Measurements from ENCODE around the gene PDGFD.
"Not testable (repeated sequence)": the region's sequence is repeated elsewhere in the genome, so short reads cannot be mapped to it uniquely, and the experiment has no call there.

Gene PDGFD

GRCh38 chr11:104054911-104055529, 108.9 kb downstream of the PDGFD start:
- DNase-seq (ENCODE audit: low spot score): no peak

- DNase-seq (ENCODE audit: low spot score): no peak
These were observed 110.0 kb downstream of the PDGFD start for GRCh38 chr11:104053743-104054478.

- no peak for DNase-seq (ENCODE audit: low spot score)
These were observed 112.2 kb downstream of the PDGFD start for GRCh38 chr11:104051778-104052177.

- DNase-seq (ENCODE audit: low spot score): no peak
These were observed 114.8 kb downstream of the PDGFD start for GRCh38 chr11:104049116-104049515.

GRCh38 chr11:104046858-104047257, 117.1 kb downstream of the PDGFD start:
- not testable (repeated sequence) for DNase-seq (ENCODE audit: low spot score)

GRCh38 chr11:104046331-104046730, 117.6 kb downstream of the PDGFD start:
- no peak for DNase-seq (ENCODE audit: low spot score)

GRCh38 chr11:104043678-104044239, 120.2 kb downstream of the PDGFD start:
- no peak for DNase-seq (ENCODE audit: low spot score)

- no peak for DNase-seq (ENCODE audit: low spot score)
These were observed 120.8 kb downstream of the PDGFD start for GRCh38 chr11:104043142-104043541.

- no peak for DNase-seq (ENCODE audit: low spot score)
These were observed 122.2 kb downstream of the PDGFD start for GRCh38 chr11:104041792-104042191.

- no peak for DNase-seq (ENCODE audit: low spot score)
These were observed 127.0 kb downstream of the PDGFD start for GRCh38 chr11:104036995-104037394.

GRCh38 chr11:104036588-104036987, 127.4 kb downstream of the PDGFD start, which contains the start of gene DDI1:
Gene DDI1, plus strand, starts transcription at chr11:104036640. Its CDS starts 183 bp downstream, at chr11:104036823.
- no peak for DNase-seq (ENCODE audit: low spot score)

- DNase-seq (ENCODE audit: low spot score): no peak
These were observed 130.4 kb downstream of the PDGFD start for GRCh38 chr11:104033561-104033960.

- peak; percentile 86 for DNase-seq (ENCODE audit: low spot score)
These were observed 130.8 kb downstream of the PDGFD start for GRCh38 chr11:104033134-104033533.

GRCh38 chr11:104028476-104029263, 135.3 kb downstream of the PDGFD start:
- DNase-seq (ENCODE audit: low spot score): no peak

- no peak for DNase-seq (ENCODE audit: low spot score)
These were observed 139.4 kb downstream of the PDGFD start for GRCh38 chr11:104024572-104024971.

GRCh38 chr11:104015649-104016415, 148.1 kb downstream of the PDGFD start:
- DNase-seq (ENCODE audit: low spot score): no peak

- no peak for DNase-seq (ENCODE audit: low spot score)
These were observed 152.9 kb downstream of the PDGFD start for GRCh38 chr11:104011044-104011443.

- no peak for DNase-seq (ENCODE audit: low spot score)
These were observed 154.2 kb downstream of the PDGFD start for GRCh38 chr11:104009744-104010143.

GRCh38 chr11:104005234-104005855, 158.6 kb downstream of the PDGFD start:
- DNase-seq (ENCODE audit: low spot score): no peak

GRCh38 chr11:104003491-104003890, 160.5 kb downstream of the PDGFD start:
- peak; percentile 18 for DNase-seq (ENCODE audit: low spot score)

GRCh38 chr11:104001561-104002056, 162.3 kb downstream of the PDGFD start:
- DNase-seq (ENCODE audit: low spot score): no peak
